H1 (cell line): ENCODE measurements around the gene SMYD3. TPM values are rescaled to one million over a fixed set of nuclear protein-coding genes. Genes with fewer than 3 reads are reported as not detected.

Source experiments
- CTCF ChIA-PET: fragments of 300-600 bp; sonication (Branson Sonifier 250); formaldehyde crosslinking; loops from one replicate; lab custom pipeline; 2021; ENCODE audit not compliant: partially characterized antibody; lab: Charles Lee
- POLR2A ChIA-PET: fragments of 300-600 bp; sonication (Branson Sonifier 250); formaldehyde crosslinking; loops from one replicate; lab custom pipeline; 2021; ENCODE audit warnings: inconsistent platforms; ENCODE audit not compliant: partially characterized antibody; lab: Charles Lee
- DNase-seq, 2 experiments: peaks; one replicate each; pipeline versions ENCODE4 v3.0.0 to v3.0.0-alpha.2; 2010 to 2022; ENCODE audit warnings: low spot score in 2 of 2, low read depth in 1 of 2, mixed read lengths in 1 of 2
- FAIRE-seq: peaks from 2 replicates; lab custom pipeline; 2011; peaks lifted over from hg19 to GRCh38; lab: Jason Lieb, UNC
- H2AFZ ChIP-seq: 2 replicates; pipeline ENCODE4 v1.8.1; 2012; ENCODE audit warnings: low read length, inconsistent platforms
- H2AK5ac ChIP-seq: 2 replicates; pipeline ENCODE4 v1.6.1; 2013; ENCODE audit warnings: low read depth, low read length
- H2BK120ac ChIP-seq: replicated peaks from 2 replicates; pipeline ENCODE3; 2013; ENCODE audit warnings: low read depth, low read length, inconsistent platforms
- H2BK12ac ChIP-seq: 2 replicates; pipeline ENCODE4 v1.6.1; 2013; ENCODE audit warnings: low read depth, low read length
- H2BK15ac ChIP-seq: 2 replicates; pipeline ENCODE4 v1.6.1; 2013; ENCODE audit warnings: low read length
- H2BK20ac ChIP-seq: 2 replicates; pipeline ENCODE4 v1.6.1; 2013; ENCODE audit warnings: low read length
- H2BK5ac ChIP-seq: 2 replicates; pipeline ENCODE4 v1.6.1; 2013; ENCODE audit warnings: low read depth, low read length
- H3K14ac ChIP-seq: 2 replicates; pipeline ENCODE4 v1.6.1; 2013; ENCODE audit warnings: inconsistent platforms; ENCODE audit not compliant: insufficient read length
- H3K18ac ChIP-seq: 2 replicates; pipeline ENCODE4 v1.6.1; 2013; ENCODE audit warnings: low read length; ENCODE audit errors: extremely low read depth
- H3K23ac ChIP-seq: 2 replicates; pipeline ENCODE4 v1.6.1; 2013; ENCODE audit warnings: inconsistent platforms; ENCODE audit not compliant: insufficient read length
- H3K23me2 ChIP-seq: 2 replicates; pipeline ENCODE4 v1.6.1; 2013; ENCODE audit warnings: low read depth, low read length
- H3K27ac ChIP-seq: 2 replicates; pipeline ENCODE4 v1.6.1; 2011; ENCODE audit warnings: low read depth, low read length, inconsistent platforms
- H3K27me3 ChIP-seq, 4 experiments: replicated peaks in 1 of 4; 1 replicate in 1 of 4; 2 replicates in 3 of 4; pipeline versions ENCODE4 v1.6.1 to v1.8.1; 2011 to 2013; ENCODE audit warnings: low read length in 3 of 4, mild to moderate bottlenecking in 3 of 4, inconsistent platforms in 2 of 4, mixed read lengths in 2 of 4, moderate library complexity in 1 of 4; ENCODE audit not compliant: control insufficient read depth in 3 of 4, insufficient read depth in 3 of 4; ENCODE audit errors: extremely low read depth in 1 of 4
- H3K36me3 ChIP-seq, 4 experiments: 2 replicates each; pipeline versions ENCODE4 v1.6.1 to v1.8.1; 2011 to 2013; ENCODE audit warnings: mild to moderate bottlenecking in 4 of 4, low read length in 3 of 4, moderate library complexity in 2 of 4, control low read depth in 1 of 4, inconsistent platforms in 1 of 4; ENCODE audit not compliant: insufficient read depth in 4 of 4, control insufficient read depth in 2 of 4
- H3K4ac ChIP-seq: replicated peaks from 2 replicates; pipeline ENCODE3; 2013; ENCODE audit warnings: low read length, low read depth, mixed read lengths, inconsistent platforms; ENCODE audit not compliant: insufficient read length
- H3K4me1 ChIP-seq, 4 experiments: replicated peaks in 1 of 4; 1 replicate in 1 of 4; 2 replicates in 3 of 4; pipeline versions ENCODE4 v1.6.1 to v1.8.1; 2011 to 2013; ENCODE audit warnings: low read length in 3 of 4, inconsistent platforms in 2 of 4, mixed read lengths in 1 of 4; ENCODE audit not compliant: insufficient read depth in 4 of 4, control insufficient read depth in 3 of 4
- H3K4me2 ChIP-seq, 2 experiments: 2 replicates each; pipeline versions ENCODE4 v1.6.1 to v1.8.1; 2011 to 2013; ENCODE audit warnings: low read depth in 2 of 2, low read length in 2 of 2, control low read depth in 1 of 2, inconsistent platforms in 1 of 2, mild to moderate bottlenecking in 1 of 2; ENCODE audit not compliant: insufficient read depth in 1 of 2
- H3K4me3 ChIP-seq, 4 experiments: fragments of 200-600, 300-600 bp in 1 of 4; sonication (generic), shearing (Covaris generic), sonication (Bioruptor Twin) in 1 of 4; 2 replicates each; pipeline versions ENCODE4 v1.5.1 to v1.8.1; 2011 to 2016; ENCODE audit warnings: low read length in 4 of 4, low read depth in 3 of 4, control low read depth in 2 of 4, inconsistent platforms in 2 of 4, mild to moderate bottlenecking in 2 of 4, mixed read lengths in 1 of 4, moderate library complexity in 1 of 4; ENCODE audit not compliant: insufficient read depth in 2 of 4; ENCODE audit errors: extremely low read depth in 1 of 4
- H3K56ac ChIP-seq: replicated peaks from 2 replicates; pipeline ENCODE3; 2013; ENCODE audit warnings: low read depth, mild to moderate bottlenecking, mixed read lengths, low read length, inconsistent platforms; ENCODE audit not compliant: insufficient read length
- H3K79me1 ChIP-seq: 2 replicates; pipeline ENCODE4 v1.6.1; 2013; ENCODE audit warnings: low read depth, low read length, control low read depth
- H3K79me2 ChIP-seq, 2 experiments: 2 replicates each; pipeline versions ENCODE4 v1.6.1 to v1.8.1; 2012 to 2013; ENCODE audit warnings: low read length in 2 of 2, mild to moderate bottlenecking in 2 of 2, inconsistent platforms in 1 of 2; ENCODE audit not compliant: insufficient read depth in 2 of 2, control insufficient read depth in 1 of 2
- H3K9ac ChIP-seq, 4 experiments: replicated peaks in 1 of 4; 1 replicate in 1 of 4; 2 replicates in 3 of 4; pipeline versions ENCODE4 v1.6.1 to v1.8.1; 2011 to 2013; ENCODE audit warnings: low read depth in 3 of 4, low read length in 3 of 4, control low read depth in 2 of 4, mild to moderate bottlenecking in 2 of 4, moderate library complexity in 2 of 4, inconsistent platforms in 1 of 4; ENCODE audit errors: extremely low read depth in 1 of 4
- H3K9me3 ChIP-seq, 2 experiments: 2 replicates each; pipeline versions ENCODE4 v1.6.1 to v1.8.1; 2012 to 2013; ENCODE audit warnings: mild to moderate bottlenecking in 2 of 2, moderate library complexity in 2 of 2, control low read depth in 1 of 2, inconsistent platforms in 1 of 2, low read depth in 1 of 2, low read length in 1 of 2, mixed read lengths in 1 of 2; ENCODE audit not compliant: insufficient read depth in 2 of 2
- H4K20me1 ChIP-seq, 2 experiments: replicated peaks in 1 of 2; 2 replicates each; pipeline versions ENCODE3 to v1.8.1; 2011 to 2013; ENCODE audit warnings: inconsistent platforms in 2 of 2, low read length in 2 of 2, mild to moderate bottlenecking in 1 of 2; ENCODE audit not compliant: insufficient read depth in 2 of 2, control insufficient read depth in 1 of 2
- H4K5ac ChIP-seq: 2 replicates; pipeline ENCODE4 v1.6.1; 2013; ENCODE audit warnings: low read length, low read depth, mixed read lengths, inconsistent platforms; ENCODE audit not compliant: insufficient read length
- H4K8ac ChIP-seq: 2 replicates; pipeline ENCODE4 v1.8.0; 2013; ENCODE audit warnings: mild to moderate bottlenecking, moderate library complexity, low read length, inconsistent platforms; ENCODE audit not compliant: insufficient read depth; ENCODE audit errors: extremely low read depth
- H4K91ac ChIP-seq: replicated peaks from 2 replicates; pipeline ENCODE3; 2013; ENCODE audit warnings: low read length, mixed read lengths, inconsistent platforms; ENCODE audit not compliant: insufficient read length
- ASH2L ChIP-seq: fragments of 200-600, 300-600 bp; sonication (generic); IDR thresholded peaks from one replicate; pipeline ENCODE4 v1.7.1; 2017; ENCODE audit warnings: low read length
- ATF3 ChIP-seq: IDR thresholded peaks from 2 replicates; pipeline ENCODE4 v1.6.1; 2011; ENCODE audit warnings: low read depth, mild to moderate bottlenecking, low read length; ENCODE audit not compliant: insufficient read depth
- CHD1 ChIP-seq: IDR thresholded peaks from 2 replicates; pipeline ENCODE4 v1.6.1; 2012; ENCODE audit warnings: low read depth, low read length, improper control_type of control experiment
- CREB1 ChIP-seq: IDR thresholded peaks from 2 replicates; pipeline ENCODE4 v1.6.1; 2012; ENCODE audit warnings: inconsistent platforms
- EGR1 ChIP-seq: IDR thresholded peaks from 2 replicates; pipeline ENCODE4 v1.6.1; 2011; ENCODE audit warnings: low read depth, low read length, borderline replicate concordance
- EZH2 ChIP-seq: fragments of 200-600 bp; sonication (generic); IDR thresholded peaks from 2 replicates; pipeline ENCODE4 v1.7.1; 2012; ENCODE audit warnings: low read depth, mild to moderate bottlenecking, moderate library complexity, low read length, inconsistent platforms; ENCODE audit not compliant: severe bottlenecking
- HDAC2 ChIP-seq, 2 experiments: fragments of 300-600 bp in 1 of 2; sonication (generic) in 1 of 2; IDR thresholded peaks; 2 replicates each; pipeline ENCODE4 v1.6.1; 2011 to 2012; ENCODE audit warnings: low read depth in 2 of 2, low read length in 2 of 2, mild to moderate bottlenecking in 2 of 2, moderate library complexity in 2 of 2, borderline replicate concordance in 1 of 2, inconsistent platforms in 1 of 2
- JUN ChIP-seq: IDR thresholded peaks from 2 replicates; pipeline ENCODE4 v1.6.1; 2011; ENCODE audit warnings: low read depth, mild to moderate bottlenecking, improper control_type of control experiment, low read length
- JUND ChIP-seq: IDR thresholded peaks from 2 replicates; pipeline ENCODE4 v1.6.1; 2011; ENCODE audit warnings: mild to moderate bottlenecking, improper control_type of control experiment, low read length
- KDM5A ChIP-seq: fragments of 200-600 bp; IDR thresholded peaks from 2 replicates; pipeline ENCODE4 v1.7.1; 2012; ENCODE audit warnings: mild to moderate bottlenecking, low read length, inconsistent platforms, mixed read lengths
- RXRA ChIP-seq: IDR thresholded peaks from 2 replicates; pipeline ENCODE4 v1.6.1; 2011; ENCODE audit warnings: low read depth, mild to moderate bottlenecking, low read length, moderate library complexity; ENCODE audit not compliant: insufficient read depth
- TAF1 ChIP-seq: IDR thresholded peaks from 2 replicates; pipeline ENCODE4 v1.6.1; 2011; ENCODE audit warnings: mild to moderate bottlenecking, low read depth, low read length
- WGBS, 2 experiments: shearing (Covaris generic) in 1 of 2; methylation state at CpG; one replicate each; pipeline versions ENCODE4 v1.1.6 to v1.1.7; 2013 to 2015; ENCODE audit warnings: low lambda C conversion rate in 2 of 2, mixed read lengths in 2 of 2, inconsistent platforms in 1 of 2, low coverage in 1 of 2, missing lambda C conversion rate in 1 of 2; ENCODE audit not compliant: insufficient replicate concordance in 2 of 2, insufficient coverage in 1 of 2, insufficient read length in 1 of 2; ENCODE audit errors: extremely low coverage in 1 of 2, missing lambda C conversion rate in 1 of 2; 5-methylcytosine and 5-hydroxymethylcytosine counted together
- polyA plus RNA-seq, 7 experiments: library from polyadenylated mRNA; depleted of rRNA in 3 of 7; stranded (reverse) in 5 of 7; unstranded in 2 of 7; fragments of >200 nt in 5 of 7; fragments of 200-250 nt in 2 of 7; gene quantifications; 1 replicate in 5 of 7; 2 replicates in 1 of 7; 4 replicates in 1 of 7; pipeline versions ENCODE4 v1.2.1 to v1.2.3, GENCODE V29; 2011 to 2013; ENCODE audit warnings: missing spikeins in 2 of 7, mixed read lengths in 2 of 7
- total RNA-seq: library from RNA; stranded (reverse); fragmentation: NEBNext Ultra II Directional; extraction: Animal tissue kit (Norgen Biotek cat#: 25700); gene quantifications from 2 replicates; pipeline ENCODE4 v1.2.1, GENCODE V29; 2021

Gene SMYD3
- total and polyA plus RNA-seq, 2 of the 8 experiments (the other 6 are each of a cell fraction or from before 2014, with no cell fraction given), result 17.3 to 25.4 TPM

GRCh38 chr1:246034630-246035029 lies 472.4 kb downstream of the SMYD3 start:
- Histone ChIP-seq H2AFZ (no peak overlapping the region), H2BK15ac (no peak overlapping the region), H3K9me3 (no peaks in the 10 kb centered on the region), H3K27me3 (peaks cover 0 to 1% (median 0%) of the 10 kb centered on the region in 4 experiments; a peak in 1 of 7 replicates), H3K18ac (no peak overlapping the region), H4K91ac (no peak overlapping the region), H3K4me3 (no peak overlapping the region), H2BK12ac (no peak overlapping the region), H3K27ac (no peak overlapping the region), H3K9ac (no peak overlapping the region), H3K14ac (no peak overlapping the region), H3K56ac (no peak overlapping the region), H4K5ac (no peak overlapping the region), H3K4ac (no peak overlapping the region), H2BK120ac (no peak overlapping the region), H3K79me2 (no peaks in the 10 kb centered on the region), H2AK5ac (no peak overlapping the region), H3K36me3 (no peaks in the 10 kb centered on the region), H3K23me2 (no peaks in the 10 kb centered on the region; the same call in 1 of the 2 replicates), H2BK20ac (no peak overlapping the region), H3K4me1 (no peaks in the 10 kb centered on the region), H4K8ac (no peak overlapping the region), H3K79me1 (no peaks in the 10 kb centered on the region), H3K23ac (no peak overlapping the region), H4K20me1 (no peaks in the 10 kb centered on the region), H2BK5ac (no peak overlapping the region), H3K4me2 (no peak overlapping the region)
- DNase-seq (no peak), FAIRE-seq (no peak)
- POLR2A ChIA-PET, result no interaction called here
- no peak for TF ChIP-seq ASH2L
- TF ChIP-seq CHD1, result no peak
- no peak for TF ChIP-seq CREB1
- no peak for TF ChIP-seq ATF3
- TF ChIP-seq EZH2, result no peak
- no peak for TF ChIP-seq JUN
- no peak for TF ChIP-seq RXRA
- TF ChIP-seq HDAC2 (IDR thresholded peaks at IDR 0.05; ENCODE audit: borderline replicate concordance in 1 of 2, low read depth in 2 of 2, low read length in 2 of 2), result no peak
- TF ChIP-seq KDM5A, result no peak
- no peak for TF ChIP-seq JUND
- TF ChIP-seq EGR1, result no peak
- no peak for TF ChIP-seq TAF1
- WGBS, 2 experiments, result 90% methylated on average over 12 of the region's 12 CpGs; no CpG with 5 or more reads in 1 of the 2 experiments
- CTCF ChIA-PET, result interaction anchor here (0.6 to 1.0 kb wide), 2 partner anchors 23 to 854 kb away, joined by 3 read pairs; no protein-coding TSS in a partner anchor
